Activated naive CD8-positive, alpha-beta T cell (primary cell): Measurements from ENCODE around the gene ZNF829.

Source experiments
- H3K27ac Mint-ChIP-seq: one replicate; pipeline ENCODE4 v1.8.0; 2021; ENCODE audit warnings: mixed read lengths
- H3K27me3 Mint-ChIP-seq: one replicate; pipeline ENCODE4 v1.8.0; 2021; ENCODE audit warnings: mixed read lengths
- H3K36me3 Mint-ChIP-seq: one replicate; pipeline ENCODE4 v1.8.0; 2021; ENCODE audit warnings: mixed read lengths
- H3K4me1 Mint-ChIP-seq: one replicate; pipeline ENCODE4 v1.8.0; 2021; ENCODE audit warnings: low read depth, mixed read lengths
- H3K4me3 Mint-ChIP-seq: one replicate; pipeline ENCODE4 v1.8.0; 2021; ENCODE audit warnings: mild to moderate bottlenecking, mixed read lengths
- H3K9me3 Mint-ChIP-seq: one replicate; pipeline ENCODE4 v1.8.0; 2021; ENCODE audit warnings: low read depth, mixed read lengths

The ZNF829 gene

DNA sequence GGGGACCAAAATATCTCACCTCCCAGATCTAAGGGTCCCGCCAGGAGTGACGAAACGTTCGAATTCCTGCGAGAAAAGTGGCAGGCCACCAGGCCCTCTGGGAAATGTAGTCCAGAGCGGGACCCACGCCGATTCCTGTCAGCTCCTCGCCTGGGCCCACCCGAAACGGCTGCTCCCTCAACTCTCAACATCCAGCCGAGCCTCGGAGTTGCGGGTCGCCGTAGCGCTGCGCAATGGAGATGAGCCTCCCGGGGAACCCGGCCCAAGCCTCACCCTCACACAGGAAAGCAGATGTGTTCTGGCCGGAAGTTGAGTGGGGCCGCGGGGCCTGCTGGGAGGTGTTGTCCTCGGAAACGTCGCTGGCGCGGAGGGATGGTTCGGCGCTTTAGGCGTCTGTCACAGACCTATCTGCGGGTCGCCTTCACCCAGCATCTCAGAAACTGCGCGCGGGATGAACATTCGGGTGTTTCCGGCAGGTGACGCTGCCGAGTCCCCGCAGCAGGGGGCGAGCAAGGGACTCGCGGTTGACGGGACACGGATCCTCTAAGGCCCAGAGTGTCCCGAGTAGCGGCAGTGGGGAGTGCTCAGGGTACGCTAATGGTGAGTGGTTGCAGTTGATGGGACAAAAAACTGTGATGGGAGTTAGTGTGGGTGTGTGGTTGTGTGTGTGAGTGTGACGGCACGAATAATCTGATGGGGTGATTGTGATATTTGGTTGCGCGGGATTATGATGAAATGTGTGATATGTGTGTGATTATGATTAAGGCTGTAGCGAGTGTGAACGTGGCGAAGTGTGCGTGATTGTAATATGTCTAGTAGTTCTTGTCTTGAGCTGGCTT is at the start of gene ZNF829, which contains the start of gene ZNF568:
ZNF829 (minus strand) TSS at position 300 of the 839 bp plus-strand sequence. CDS start 1,124 bp downstream, outside the sequence.
ZNF568 (plus strand) TSS at position 341 of the 839 bp plus-strand sequence. CDS start 6,439 bp downstream, outside the sequence.
- peaks cover 37% of the 10 kb centered on the region for H3K4me1 Mint-ChIP-seq
- no peaks in the 10 kb centered on the region for H3K27me3 Mint-ChIP-seq
- H3K9me3 Mint-ChIP-seq, result peaks cover 19% of the 10 kb centered on the region
- H3K27ac Mint-ChIP-seq, result peak within 1 kb of the TSS; percentile 92
- H3K36me3 Mint-ChIP-seq, result peaks cover 44% of the 10 kb centered on the region
- H3K4me3 Mint-ChIP-seq, result peak within 1 kb of the TSS; percentile 92

- Mint-ChIP-seq H3K9me3 (peaks cover 20% of the 10 kb centered on the region), H3K27ac (no peak overlapping the region), H3K4me1 (no peaks in the 10 kb centered on the region), H3K27me3 (no peaks in the 10 kb centered on the region), H3K36me3 (peaks cover 31% of the 10 kb centered on the region), H3K4me3 (no peak overlapping the region)
Observed at GRCh38 chr19:36963280-36963679, 47.2 kb upstream of the ZNF829 start.

GRCh38 chr19:36962346-36962745 is 46.3 kb upstream of the ZNF829 start:
- Mint-ChIP-seq H3K4me3 (no peak overlapping the region), H3K36me3 (peaks cover 30% of the 10 kb centered on the region), H3K9me3 (peaks cover 20% of the 10 kb centered on the region), H3K27ac (no peak overlapping the region), H3K27me3 (no peaks in the 10 kb centered on the region), H3K4me1 (no peaks in the 10 kb centered on the region)

- Mint-ChIP-seq H3K9me3 (peaks cover 35% of the 10 kb centered on the region), H3K27me3 (no peaks in the 10 kb centered on the region), H3K27ac (no peak overlapping the region), H3K36me3 (peaks cover 47% of the 10 kb centered on the region), H3K4me1 (no peaks in the 10 kb centered on the region), H3K4me3 (no peak overlapping the region)
Observed at GRCh38 chr19:36950335-36951119, 34.4 kb upstream of the ZNF829 start.

DNA sequence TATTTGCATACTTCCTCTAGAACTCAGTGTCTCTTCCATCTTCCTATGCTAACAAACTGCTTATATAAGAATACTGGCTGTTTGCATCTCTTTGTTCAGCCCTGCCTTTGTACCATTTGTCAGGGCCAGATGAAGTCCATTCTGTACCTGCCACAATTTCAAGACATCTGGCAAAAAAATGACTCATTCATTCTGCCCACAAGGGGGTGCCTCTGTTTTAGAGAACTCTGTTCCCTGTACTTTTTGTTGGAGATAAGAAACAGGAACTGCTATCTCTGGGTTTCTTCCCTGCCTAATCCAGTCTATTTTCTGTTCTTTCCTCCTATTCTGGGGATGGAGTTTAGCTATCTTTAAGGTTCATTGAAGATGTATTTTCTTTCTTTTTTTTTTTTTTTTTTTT is 23.1 kb upstream of the ZNF829 start:
- Mint-ChIP-seq H3K4me3 (no peak overlapping the region), H3K36me3 (peaks cover 71% of the 10 kb centered on the region), H3K27me3 (no peaks in the 10 kb centered on the region), H3K27ac (no peak overlapping the region), H3K9me3 (peaks cover 33% of the 10 kb centered on the region), H3K4me1 (no peaks in the 10 kb centered on the region)

GRCh38 chr19:36931684-36932083 is 15.6 kb upstream of the ZNF829 start:
- H3K36me3 Mint-ChIP-seq, result peaks cover 67% of the 10 kb centered on the region
- H3K27ac Mint-ChIP-seq, result no peak overlapping the region
- H3K4me1 Mint-ChIP-seq, result no peaks in the 10 kb centered on the region
- no peak overlapping the region for H3K4me3 Mint-ChIP-seq
- H3K9me3 Mint-ChIP-seq, result peaks cover 6% of the 10 kb centered on the region
- no peaks in the 10 kb centered on the region for H3K27me3 Mint-ChIP-seq

DNA sequence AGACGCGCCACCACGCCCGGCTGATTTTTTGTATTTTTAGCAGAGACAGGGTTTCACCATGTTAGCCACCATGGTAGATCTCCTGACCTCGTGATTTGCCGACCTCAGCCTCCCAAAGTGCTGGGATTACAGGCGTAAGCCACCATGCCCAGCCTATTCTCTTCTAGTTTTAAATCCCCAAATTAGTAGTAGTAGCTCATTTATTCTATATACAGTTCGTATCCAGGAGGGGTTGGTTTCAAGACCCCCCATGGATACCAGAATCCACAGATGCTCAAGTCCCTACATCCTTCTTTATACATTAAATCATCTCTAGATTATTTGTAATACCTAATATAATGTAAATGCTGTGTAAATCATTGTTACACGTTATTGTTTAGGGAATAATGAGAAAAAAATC is 2.0 kb upstream of the ZNF829 start:
- Mint-ChIP-seq H3K27me3 (no peaks in the 10 kb centered on the region), H3K27ac (no peak overlapping the region), H3K4me3 (peak overlapping the region; percentile 92), H3K36me3 (peaks cover 51% of the 10 kb centered on the region), H3K9me3 (peaks cover 24% of the 10 kb centered on the region), H3K4me1 (peaks cover 37% of the 10 kb centered on the region)

GRCh38 chr19:36916991-36917390 is 900 bp upstream of the ZNF829 start:
- Mint-ChIP-seq H3K27ac (peak overlapping the region; percentile 92), H3K27me3 (no peaks in the 10 kb centered on the region), H3K4me3 (peak overlapping the region; percentile 92), H3K4me1 (peaks cover 37% of the 10 kb centered on the region), H3K36me3 (peaks cover 44% of the 10 kb centered on the region), H3K9me3 (peaks cover 19% of the 10 kb centered on the region)

DNA sequence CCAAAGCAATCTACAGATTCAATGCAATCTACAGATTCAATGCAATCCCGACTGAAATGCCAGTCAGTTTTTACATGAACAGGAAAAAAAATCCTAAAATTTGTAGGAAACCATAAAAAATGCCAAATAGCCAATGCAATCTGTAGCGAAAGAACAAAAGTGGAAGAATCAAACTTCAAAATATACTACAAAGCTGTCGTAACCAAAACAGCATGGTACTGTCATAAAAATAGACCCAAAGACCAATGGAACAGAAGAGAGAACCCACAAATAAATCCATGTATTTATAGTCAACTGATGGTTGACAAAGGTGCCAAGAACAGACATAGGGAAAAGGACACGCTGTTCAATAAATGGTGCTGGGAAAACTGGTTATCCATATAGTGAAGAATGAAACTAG is 17.7 kb downstream of the ZNF829 start:
- no peaks in the 10 kb centered on the region for H3K4me1 Mint-ChIP-seq
- H3K27ac Mint-ChIP-seq, result no peak overlapping the region
- peaks cover 40% of the 10 kb centered on the region for H3K9me3 Mint-ChIP-seq
- no peaks in the 10 kb centered on the region for H3K27me3 Mint-ChIP-seq
- no peak overlapping the region for H3K4me3 Mint-ChIP-seq
- H3K36me3 Mint-ChIP-seq, result peaks cover 71% of the 10 kb centered on the region

DNA sequence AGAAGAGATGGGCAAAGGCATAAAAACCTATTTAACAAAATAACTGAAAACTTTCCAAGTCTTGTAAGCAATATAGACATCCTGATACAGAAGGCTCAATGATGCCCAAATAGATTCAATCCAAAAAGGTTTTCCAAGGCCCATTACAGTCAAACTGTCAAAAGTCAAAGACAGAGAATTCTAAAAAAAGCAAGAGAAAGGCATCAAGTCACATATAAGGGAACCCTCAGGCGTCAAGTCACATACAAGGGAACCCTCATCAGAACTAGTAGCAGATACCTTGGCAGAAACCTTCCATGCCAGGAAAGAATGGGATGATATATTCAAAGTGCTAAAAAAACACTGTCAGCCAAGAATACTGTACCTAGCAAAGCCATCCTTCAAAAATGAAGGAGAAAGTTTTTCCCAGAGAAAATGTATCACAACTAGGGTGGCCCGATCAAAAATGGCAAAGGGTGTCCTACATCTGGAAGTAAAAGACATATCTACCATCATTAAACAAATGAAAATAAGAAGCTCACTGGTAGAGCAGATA is 21.2 kb downstream of the ZNF829 start:
- Mint-ChIP-seq H3K4me1 (no peaks in the 10 kb centered on the region), H3K27ac (no peak overlapping the region), H3K4me3 (no peak overlapping the region), H3K27me3 (no peaks in the 10 kb centered on the region), H3K36me3 (peaks cover 74% of the 10 kb centered on the region), H3K9me3 (peaks cover 48% of the 10 kb centered on the region)

DNA sequence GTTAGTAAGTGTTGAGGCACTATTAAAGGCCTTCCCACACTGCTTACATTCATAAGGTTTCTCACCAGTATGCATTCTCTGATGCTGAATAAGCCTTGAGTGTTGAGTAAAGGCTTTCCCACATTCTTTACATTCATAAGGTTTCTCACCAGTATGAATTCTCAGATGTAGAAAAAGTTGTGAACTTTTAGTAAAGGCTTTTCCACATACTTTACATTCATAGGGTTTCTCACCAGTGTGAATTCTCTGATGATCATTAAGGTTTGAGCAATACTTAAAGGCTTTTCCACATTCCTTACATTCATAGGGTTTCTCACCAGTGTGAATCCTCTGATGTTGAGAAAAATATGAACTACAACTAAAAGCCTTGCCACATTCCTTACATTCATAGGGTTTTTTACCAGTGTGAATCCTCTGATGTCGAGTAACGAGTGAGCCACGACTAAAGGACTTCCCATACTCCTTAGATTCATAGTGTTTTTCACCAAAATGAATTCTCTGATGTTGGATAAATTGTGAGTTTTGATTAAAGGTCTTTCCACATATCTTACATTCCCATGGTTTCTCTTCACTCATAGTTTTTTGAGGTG is 24.2 kb downstream of the ZNF829 start:
- Mint-ChIP-seq H3K4me3 (no peak overlapping the region), H3K36me3 (peaks cover 63% of the 10 kb centered on the region), H3K27me3 (no peaks in the 10 kb centered on the region), H3K4me1 (no peaks in the 10 kb centered on the region), H3K9me3 (peaks cover 44% of the 10 kb centered on the region), H3K27ac (no peak overlapping the region)

DNA sequence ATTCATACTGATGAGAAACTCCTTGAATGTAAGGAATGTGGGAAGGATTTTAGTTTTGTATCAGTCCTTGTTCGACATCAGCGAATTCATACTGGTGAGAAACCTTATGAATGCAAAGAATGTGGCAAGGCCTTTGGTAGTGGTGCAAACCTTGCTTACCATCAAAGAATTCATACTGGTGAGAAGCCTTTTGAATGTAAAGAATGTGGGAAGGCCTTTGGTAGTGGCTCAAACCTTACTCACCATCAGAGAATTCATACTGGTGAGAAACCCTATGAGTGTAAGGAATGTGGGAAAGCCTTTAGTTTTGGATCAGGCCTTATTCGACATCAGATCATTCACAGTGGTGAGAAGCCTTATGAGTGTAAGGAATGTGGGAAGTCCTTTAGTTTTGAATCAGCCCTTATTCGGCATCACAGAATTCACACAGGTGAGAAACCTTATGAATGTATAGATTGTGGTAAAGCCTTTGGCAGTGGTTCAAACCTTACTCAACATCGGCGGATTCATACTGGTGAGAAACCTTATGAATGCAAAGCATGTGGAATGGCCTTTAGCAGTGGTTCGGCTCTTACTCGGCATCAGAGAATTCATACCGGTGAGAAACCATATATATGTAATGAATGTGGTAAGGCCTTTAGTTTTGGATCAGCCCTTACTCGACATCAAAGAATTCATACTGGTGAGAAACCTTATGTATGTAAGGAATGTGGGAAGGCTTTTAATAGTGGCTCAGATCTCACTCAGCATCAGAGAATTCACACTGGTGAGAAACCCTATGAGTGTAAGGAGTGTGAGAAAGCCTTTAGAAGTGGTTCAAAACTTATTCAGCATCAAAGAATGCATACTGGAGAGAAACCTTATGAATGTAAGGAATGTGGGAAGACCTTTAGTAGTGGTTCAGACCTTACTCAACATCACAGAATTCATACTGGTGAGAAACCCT is 38.8 kb downstream of the ZNF829 start:
- no peak overlapping the region for H3K27ac Mint-ChIP-seq
- H3K4me1 Mint-ChIP-seq, result no peaks in the 10 kb centered on the region
- H3K27me3 Mint-ChIP-seq, result no peaks in the 10 kb centered on the region
- H3K36me3 Mint-ChIP-seq, result peaks cover 52% of the 10 kb centered on the region
- H3K9me3 Mint-ChIP-seq, result peaks cover 31% of the 10 kb centered on the region
- no peak overlapping the region for H3K4me3 Mint-ChIP-seq

DNA sequence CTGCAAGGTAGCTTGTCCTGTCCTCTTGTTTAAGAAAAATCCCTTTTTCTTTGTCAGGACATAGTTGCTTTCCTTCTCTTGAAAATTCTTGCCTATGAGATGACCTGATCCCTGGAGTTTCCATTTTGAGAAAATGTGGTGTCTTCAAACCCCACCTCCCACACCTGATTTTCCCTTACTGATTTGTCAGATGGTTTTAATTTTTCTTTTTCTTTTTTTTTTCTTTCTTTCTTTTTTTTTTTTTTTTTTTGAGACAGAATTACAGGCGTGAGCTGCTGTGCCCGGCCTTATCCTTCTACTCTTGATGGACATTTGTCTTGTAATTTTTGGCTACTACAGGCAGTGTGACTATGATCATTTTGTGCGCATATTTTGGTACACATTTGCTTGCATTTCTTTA is 64.2 kb downstream of the ZNF829 start:
- no peaks in the 10 kb centered on the region for H3K27me3 Mint-ChIP-seq
- peaks cover 16% of the 10 kb centered on the region for H3K9me3 Mint-ChIP-seq
- peaks cover 22% of the 10 kb centered on the region for H3K36me3 Mint-ChIP-seq
- H3K4me1 Mint-ChIP-seq, result peaks cover 17% of the 10 kb centered on the region
- H3K4me3 Mint-ChIP-seq, result no peak overlapping the region
- no peak overlapping the region for H3K27ac Mint-ChIP-seq
